Stomach (tissue), 4 donors: ENCODE measurements around the gene CYTH1.

Experiments used
- CTCF ChIP-seq, 7 experiments: fragments of 450-650 bp in 4 of 7; fragments of 200-600 bp in 3 of 7; sonication (generic) in 3 of 7; IDR thresholded peaks; one replicate each; pipeline ENCODE4 v1.5.1; 2016 to 2019; ENCODE audit warnings: antibody characterized with exemption in 7 of 7, control low read depth in 2 of 7, mild to moderate bottlenecking in 1 of 7
- POLR2A ChIP-seq, 4 donors: fragments of 450-650 bp; IDR thresholded peaks; one replicate each; pipeline ENCODE4 v1.6.1; 2016; ENCODE audit warnings: antibody characterized with exemption in 4 of 4, control low read depth in 2 of 4, mild to moderate bottlenecking in 1 of 4, moderate library complexity in 1 of 4

- no peak for TF ChIP-seq CTCF (IDR thresholded peaks at IDR 0.05)
- TF ChIP-seq POLR2A (IDR thresholded peaks at IDR 0.05), result no peak
Measured at GRCh38 chr17:78624324-78625151, 157.5 kb downstream of the CYTH1 start.
